Fibroblast of villous mesenchyme (primary cell): ENCODE data around the gene VPS37B. TPM values are rescaled to one million over a fixed set of nuclear protein-coding genes. Genes with fewer than 3 reads are reported as not detected.
"Not testable (repeated sequence)": the region's sequence is repeated elsewhere in the genome, so short reads cannot be mapped to it uniquely, and the experiment has no call there.

Source experiments
- DNase-seq: peaks from one replicate; pipeline ENCODE4 v3.0.0-alpha.2; 2010; ENCODE audit warnings: low read depth
- H3K4me3 ChIP-seq: 2 replicates; pipeline ENCODE4 v1.5.1; 2011; ENCODE audit warnings: low read depth, mild to moderate bottlenecking, low read length
- total RNA-seq: library from RNA; depleted of rRNA; stranded (reverse); fragments of >200 nt; gene quantifications from 2 replicates; pipeline ENCODE4 v1.2.3, GENCODE V29; 2012
- TF ChIP-seq, protein P1 (sequence below): IDR thresholded peaks from 2 replicates; pipeline ENCODE4 v1.5.1; 2012; ENCODE audit warnings: low read depth, mild to moderate bottlenecking, low read length; ENCODE audit not compliant: insufficient read depth

VPS37B gene
- total RNA-seq, 1 donor = 21.2 TPM

DNA sequence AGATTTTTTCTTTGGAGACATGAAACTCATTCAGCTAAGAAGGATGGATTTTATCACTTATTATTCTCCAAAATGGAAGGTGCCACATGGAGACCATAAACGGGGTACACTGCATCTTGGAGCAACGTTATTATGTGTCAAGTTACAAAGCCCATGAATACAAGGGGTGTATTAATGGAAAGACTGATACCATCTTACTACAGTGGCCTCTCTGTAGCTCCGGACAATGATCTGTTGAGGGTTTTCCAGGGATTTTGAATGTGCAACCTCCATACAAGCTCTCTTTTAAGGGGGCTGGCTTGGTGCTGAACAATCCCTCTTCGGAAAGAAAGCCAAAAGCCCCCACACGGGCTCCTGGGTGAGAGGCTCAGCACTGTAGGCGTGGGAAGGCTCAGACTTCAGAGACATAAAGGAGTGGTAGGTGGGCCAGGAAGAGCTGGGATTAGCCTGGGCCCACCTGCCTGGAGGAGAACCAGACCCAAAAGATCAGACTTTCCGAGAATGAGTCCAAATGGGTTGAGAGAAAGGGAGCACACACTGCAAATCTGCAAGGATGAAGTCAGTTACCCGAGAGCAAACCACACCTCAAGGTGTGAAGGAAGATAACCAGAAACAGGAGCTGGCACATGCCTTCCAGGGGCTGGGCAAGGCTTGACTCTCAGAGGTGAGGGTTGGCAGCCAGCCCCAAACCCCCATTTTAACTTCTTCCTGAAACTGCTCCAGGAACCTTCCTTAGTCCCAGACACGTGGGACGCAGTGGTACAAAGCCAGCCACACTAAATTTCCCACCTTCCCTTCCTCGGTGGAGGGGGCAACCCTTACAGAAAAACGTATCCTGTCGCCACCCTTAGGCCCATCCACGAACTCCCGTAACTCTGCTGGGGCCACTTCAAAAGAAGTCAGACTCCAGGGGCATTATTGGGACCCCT, 1.5 kb downstream of the VPS37B start:
- TF ChIP-seq, protein P1, sequence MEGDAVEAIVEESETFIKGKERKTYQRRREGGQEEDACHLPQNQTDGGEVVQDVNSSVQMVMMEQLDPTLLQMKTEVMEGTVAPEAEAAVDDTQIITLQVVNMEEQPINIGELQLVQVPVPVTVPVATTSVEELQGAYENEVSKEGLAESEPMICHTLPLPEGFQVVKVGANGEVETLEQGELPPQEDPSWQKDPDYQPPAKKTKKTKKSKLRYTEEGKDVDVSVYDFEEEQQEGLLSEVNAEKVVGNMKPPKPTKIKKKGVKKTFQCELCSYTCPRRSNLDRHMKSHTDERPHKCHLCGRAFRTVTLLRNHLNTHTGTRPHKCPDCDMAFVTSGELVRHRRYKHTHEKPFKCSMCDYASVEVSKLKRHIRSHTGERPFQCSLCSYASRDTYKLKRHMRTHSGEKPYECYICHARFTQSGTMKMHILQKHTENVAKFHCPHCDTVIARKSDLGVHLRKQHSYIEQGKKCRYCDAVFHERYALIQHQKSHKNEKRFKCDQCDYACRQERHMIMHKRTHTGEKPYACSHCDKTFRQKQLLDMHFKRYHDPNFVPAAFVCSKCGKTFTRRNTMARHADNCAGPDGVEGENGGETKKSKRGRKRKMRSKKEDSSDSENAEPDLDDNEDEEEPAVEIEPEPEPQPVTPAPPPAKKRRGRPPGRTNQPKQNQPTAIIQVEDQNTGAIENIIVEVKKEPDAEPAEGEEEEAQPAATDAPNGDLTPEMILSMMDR = no peak
- H3K4me3 ChIP-seq = peak overlapping the region; percentile 92
- DNase-seq = no peak

DNA sequence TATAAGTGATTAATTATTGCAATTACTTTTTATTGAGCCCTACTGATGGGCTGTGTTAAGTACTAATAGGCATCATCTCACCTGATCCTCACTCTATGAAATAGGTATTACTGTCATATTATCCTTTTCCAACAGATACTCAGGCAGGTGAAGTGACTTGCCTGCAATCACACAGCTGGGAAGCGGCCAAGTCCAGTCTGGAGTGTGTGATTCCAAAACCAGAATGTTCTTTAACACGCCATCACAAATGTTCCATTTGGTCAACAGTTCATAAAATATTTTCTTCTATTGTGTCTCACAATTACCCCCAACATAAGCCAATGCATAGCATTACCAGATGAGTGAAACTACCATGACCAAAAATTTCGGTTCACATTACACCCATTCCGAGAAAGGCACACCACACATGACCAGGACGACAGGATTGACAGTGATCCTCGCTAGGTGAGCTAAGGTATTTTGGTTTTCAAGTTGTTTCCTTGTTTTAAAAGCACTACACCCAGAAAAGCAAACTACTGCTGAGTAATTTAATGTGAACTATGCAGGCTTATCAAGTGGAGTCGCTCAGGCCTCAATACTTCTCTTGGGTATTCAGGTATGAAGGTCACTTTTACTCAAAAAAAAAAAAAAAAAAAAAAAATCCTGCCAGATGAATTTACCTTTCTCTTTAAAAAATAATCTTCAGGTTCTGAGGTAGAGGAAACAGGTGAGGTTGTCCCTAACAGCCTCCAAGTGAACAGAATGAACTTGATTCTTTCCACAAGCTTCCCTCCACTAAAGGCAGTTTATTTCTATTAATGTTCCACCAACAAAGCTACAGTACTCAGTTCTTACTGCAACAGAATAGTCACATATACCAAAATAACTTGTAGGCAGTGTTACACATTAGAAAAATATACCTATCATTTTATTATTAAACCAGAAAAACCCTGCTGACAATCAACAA, 2.4 kb downstream of the VPS37B start:
- TF ChIP-seq, protein P1 = no peak
- H3K4me3 ChIP-seq = peak overlapping the region; percentile 92
- no peak for DNase-seq

DNA sequence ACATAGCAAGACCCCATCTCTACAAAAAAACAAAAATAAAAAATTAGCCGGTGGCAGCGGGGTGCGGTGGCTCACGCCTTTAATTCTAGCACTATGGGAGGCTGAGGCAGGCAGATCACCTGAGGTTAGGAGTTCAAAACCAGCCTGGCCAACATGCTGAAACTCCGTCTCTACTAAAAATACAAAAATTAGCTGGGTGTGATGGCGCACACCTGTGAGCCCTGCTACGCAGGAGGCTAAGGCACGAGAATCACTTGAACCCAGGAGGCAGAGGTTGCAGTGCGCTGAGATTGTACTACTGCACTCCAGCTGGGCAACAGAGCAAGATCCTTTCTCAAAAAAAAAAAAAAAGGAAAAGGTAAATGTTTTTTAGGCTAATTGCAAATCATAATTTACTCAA, 3.2 kb downstream of the VPS37B start:
- H3K4me3 ChIP-seq, DNase-seq: not testable (repeated sequence)

DNA sequence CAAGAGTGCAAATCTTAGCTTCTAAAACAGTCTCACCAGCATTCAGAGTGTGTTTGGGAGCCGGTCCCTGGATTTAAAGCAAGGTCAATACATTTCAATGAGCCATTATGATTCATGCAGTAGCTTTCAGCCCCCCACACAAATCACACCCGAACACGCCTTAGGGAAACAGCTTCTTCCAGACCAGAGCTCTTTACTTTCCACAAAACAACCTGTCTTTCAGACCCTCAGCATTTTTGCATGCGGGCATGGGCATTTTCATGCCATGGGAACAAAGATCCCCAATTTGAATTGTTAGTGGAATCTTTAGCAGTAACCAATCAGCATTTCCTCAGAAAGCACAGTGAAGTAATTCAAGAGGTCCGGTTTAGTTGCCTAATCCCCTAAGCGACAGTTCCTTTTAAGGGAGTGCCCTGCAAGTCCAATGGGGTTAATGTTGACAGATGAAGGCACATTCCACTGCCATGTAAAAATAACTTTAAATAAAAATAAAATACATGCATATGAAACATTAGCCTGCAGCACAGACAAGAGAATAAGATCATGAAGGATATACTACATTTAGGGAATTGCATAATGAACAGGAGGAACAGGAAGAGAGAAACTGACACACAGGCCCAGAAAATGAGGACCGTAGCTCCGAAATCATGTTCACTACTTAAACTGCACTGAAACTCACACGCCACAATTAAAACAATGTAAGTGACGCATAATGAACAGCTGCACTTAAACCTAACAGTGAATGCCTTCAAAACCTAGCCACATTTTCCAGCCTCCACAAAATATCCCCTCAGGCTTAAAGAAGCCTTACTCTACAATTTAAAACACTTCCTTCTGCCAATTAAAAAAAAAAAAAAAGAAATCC, 4.0 kb downstream of the VPS37B start:
- TF ChIP-seq, protein P1 = no peak
- peak; percentile 74 for DNase-seq
- H3K4me3 ChIP-seq = peak overlapping the region; percentile 26

DNA sequence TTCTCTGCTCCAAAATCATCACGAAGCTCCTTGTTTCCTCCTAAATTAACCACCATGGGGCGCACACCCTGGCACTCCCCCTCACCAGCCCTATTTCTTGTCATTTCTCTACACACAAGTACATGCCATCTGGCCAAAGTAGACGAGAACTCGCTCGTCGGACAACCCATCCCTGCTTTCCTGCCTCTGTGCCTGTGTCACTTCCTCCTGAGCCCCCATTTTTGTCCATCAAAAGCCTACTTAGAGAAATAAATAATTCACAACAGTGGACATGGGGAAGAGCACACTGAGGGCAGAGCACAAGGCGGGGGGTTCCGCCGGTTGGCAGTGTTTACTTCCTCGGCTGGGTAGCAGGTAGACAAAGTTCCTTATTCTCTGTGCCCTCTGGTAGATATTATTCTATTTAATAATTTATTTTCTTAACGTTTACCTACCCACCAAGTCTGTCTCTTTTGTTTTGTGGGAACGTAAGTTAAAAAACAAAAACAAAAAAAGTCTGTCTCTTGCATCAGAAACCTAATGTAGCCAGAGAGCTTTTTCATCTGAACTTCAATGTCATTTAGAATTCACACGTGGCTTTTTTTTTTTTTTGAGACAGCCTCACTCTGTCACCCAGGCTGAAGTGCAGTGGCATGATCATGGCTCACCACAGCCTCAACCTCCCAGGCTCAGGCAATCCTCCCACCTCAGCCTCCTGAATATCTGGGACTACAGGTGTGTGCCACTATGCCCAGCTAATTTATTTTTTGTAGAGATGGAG, 6.0 kb downstream of the VPS37B start:
- TF ChIP-seq, protein P1 = no peak

DNA sequence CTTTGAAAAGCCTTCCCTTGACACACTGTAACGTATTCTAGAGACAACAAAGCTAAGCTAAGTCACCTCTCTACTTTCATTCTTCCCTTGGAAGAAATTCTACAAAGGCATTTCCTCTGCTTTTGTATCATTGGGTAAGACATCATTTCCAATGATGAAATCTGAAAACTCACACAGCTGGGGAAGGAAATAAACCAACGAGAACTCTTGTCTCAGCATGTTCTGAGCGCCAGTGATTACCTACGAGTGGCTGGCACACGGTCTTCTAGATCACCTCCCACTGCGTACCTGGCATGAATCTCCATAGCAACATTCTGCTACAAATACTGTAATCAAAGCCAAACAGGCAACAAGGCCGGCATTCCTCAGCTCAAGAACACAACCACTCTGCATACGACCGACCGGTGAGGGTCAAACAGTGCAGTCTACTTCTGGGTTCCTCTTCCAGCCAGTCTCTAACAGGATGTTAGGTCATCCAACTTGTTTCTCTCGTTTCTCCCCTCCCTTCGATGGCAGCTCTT, 7.6 kb downstream of the VPS37B start:
- TF ChIP-seq, protein P1 = no peak
- DNase-seq = peak; percentile 74
- H3K4me3 ChIP-seq = no peak overlapping the region

More for the DNA sequence above, 6.0 kb downstream of the VPS37B start:
- no peak overlapping the region for H3K4me3 ChIP-seq
- DNase-seq = no peak
